HG02884 (cell line): ENCODE results near the gene NDFIP2.
A peak's percentile ranks its signal among the peaks of the same experiment; 100 is the strongest.

Source experiments
- ATAC-seq: cut with Tn5 transposase; IDR thresholded peaks from one replicate; pipeline ENCODE4 v1.9.1; 2021; ENCODE audit warnings: mild to moderate bottlenecking, moderate library complexity; ENCODE audit not compliant: unreplicated experiment

Gene NDFIP2, protein sequence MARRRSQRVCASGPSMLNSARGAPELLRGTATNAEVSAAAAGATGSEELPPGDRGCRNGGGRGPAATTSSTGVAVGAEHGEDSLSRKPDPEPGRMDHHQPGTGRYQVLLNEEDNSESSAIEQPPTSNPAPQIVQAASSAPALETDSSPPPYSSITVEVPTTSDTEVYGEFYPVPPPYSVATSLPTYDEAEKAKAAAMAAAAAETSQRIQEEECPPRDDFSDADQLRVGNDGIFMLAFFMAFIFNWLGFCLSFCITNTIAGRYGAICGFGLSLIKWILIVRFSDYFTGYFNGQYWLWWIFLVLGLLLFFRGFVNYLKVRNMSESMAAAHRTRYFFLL

DNA sequence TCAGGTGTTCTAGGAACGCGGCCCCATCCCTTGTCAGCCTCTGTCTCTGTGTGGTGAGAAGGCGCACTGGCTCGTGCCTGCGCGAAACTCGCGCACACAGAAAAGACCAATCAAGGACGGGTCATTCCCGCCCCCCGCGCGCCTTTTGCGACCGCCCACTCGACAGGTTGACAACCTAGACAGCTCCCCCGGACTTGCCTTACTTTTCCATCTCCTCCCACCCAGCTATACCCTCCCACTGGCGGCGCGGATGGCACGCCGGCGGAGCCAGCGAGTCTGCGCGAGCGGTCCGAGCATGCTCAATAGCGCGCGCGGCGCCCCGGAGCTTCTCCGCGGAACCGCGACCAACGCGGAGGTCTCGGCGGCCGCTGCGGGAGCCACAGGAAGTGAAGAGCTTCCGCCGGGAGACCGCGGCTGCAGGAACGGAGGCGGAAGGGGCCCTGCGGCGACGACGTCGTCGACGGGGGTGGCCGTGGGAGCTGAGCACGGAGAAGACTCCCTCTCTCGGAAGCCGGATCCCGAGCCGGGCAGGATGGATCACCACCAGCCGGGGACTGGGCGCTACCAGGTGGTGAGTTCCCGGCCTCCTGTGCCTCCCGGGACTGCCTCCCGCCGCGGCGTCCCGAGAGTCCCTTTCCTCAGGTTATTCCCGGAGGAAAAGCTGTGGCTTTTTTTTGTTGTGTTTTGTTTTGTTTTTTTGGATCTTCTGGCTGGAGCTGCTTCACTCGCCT, at the start of gene NDFIP2:
TSS of gene NDFIP2 (plus strand) at position 202 of the 731 bp plus-strand sequence. CDS start at position 251, 49 bp downstream.
- ATAC-seq = peak; percentile 83

DNA sequence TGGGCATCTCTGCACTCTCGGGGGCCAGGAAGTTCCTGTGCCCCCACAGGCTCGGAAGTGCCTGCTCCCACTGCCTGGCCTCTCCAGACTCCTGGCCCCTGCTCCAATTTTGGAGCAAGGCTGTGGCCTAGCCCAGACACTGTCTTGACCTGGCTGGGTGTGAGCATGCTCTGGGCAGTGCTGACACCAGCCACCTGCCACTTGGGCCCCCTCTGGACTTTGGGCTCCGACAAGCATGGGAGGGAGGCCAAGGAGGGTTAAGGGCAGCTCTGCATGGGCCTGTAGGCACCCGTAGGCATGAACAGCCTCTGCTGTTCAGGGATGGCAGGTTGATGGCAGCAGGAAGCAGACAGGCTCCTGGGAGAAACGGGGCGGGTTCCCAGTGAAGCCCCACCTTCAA, 48.9 kb upstream of the NDFIP2 start:
- no peak for ATAC-seq

DNA sequence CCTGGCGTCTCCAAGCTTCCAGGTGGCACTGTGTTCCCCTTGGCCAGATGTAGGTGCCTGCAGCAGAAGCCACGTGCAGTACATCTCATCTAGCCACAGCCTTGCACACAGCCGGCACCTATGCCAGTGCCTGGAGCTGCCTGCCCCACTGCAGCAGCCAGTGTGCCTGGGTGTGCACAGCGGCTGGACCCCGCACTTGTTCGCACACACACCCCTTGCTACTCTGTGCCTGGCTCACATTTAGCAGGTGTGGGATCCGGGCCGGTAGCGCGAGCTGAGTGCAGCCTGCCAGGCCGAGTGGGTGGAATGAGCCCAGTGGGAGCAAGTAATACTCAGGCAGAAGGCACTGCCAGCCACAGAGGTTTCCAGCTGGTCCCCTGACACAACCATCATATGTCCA, 48.0 kb upstream of the NDFIP2 start:
- no peak for ATAC-seq

DNA sequence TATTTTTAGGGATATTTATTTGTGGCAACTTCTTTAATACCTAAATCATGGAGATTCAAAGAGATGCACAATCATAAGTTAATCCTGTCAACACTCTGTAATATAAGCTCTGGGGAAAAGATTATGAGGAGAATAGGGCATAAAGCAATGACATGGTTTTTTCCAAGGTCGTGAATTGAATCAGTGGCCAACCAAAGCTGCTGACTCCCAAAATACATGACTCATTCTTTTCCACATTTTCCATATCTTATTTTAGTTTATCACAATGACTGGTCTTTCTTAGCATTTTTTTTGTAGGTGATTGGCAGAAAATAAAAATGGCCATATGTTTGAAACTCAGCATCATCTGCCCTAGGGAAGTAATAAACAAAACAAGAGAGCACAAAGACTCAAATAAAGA, 46.4 kb upstream of the NDFIP2 start:
- no peak for ATAC-seq

DNA sequence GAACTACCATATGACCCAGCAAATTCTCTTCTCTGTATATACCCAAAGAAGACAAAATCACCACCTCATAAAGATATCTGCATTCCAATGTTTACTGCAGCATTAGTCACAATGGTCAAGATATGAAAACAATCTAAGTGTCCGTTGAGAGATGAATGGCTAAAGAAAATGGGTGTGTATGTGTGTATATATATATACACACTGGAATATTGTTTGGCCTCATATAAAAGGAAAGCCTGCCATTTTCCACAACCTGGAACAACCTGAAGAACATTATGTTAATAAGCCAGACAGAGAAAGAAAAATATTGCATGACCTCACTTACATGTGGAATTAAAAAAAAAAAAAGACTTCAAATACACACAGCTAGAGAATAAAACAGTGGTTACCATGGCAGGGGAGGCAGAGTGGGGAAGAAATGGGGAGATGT, 45.4 kb upstream of the NDFIP2 start:
- ATAC-seq = no peak

DNA sequence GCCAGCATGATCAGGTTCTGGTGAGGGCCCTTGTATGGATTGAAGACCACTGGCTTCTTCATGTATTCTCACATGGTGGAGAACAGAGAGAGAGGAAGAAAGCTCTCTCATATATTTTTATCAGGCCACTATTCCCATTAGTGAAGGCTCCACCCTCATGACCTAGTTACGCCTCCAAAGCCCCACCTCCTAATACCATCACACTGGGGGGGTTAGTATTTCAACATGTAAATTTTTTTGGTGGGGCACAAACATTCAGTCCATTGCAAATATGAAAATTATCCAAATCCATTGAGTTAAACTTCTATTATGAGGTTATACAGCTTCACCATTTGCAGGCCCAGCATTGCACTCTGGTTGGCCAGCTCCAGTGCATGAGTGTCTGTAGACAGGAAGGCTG, 41.7 kb upstream of the NDFIP2 start:
- ATAC-seq = no peak

DNA sequence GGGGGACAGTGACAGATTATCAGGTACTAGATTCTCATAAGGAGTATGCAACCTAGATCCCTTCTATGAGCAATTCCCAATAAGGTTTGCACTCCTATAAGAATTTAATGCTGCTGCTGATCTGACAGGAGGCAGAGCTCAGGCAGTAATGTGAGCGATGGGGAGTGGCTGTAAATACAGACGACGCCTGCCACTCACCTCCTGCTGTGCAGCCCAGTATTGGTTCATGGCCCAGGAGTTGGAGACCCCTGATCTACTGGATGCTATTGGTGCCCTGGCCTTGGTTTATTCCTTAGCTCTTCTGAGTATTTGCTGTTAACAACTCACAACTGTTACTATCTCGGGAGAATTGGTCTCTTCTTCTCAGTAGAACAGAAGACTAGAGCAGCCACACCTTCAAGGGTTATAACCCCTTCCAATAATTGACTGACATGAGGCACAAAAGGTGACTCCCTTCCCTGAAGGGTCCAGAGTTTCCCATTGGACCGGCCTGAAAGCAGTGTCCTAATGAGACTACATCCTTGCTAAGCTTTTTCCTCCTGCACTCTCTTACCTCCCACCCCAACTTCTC, 39.9 kb upstream of the NDFIP2 start:
- no peak for ATAC-seq

DNA sequence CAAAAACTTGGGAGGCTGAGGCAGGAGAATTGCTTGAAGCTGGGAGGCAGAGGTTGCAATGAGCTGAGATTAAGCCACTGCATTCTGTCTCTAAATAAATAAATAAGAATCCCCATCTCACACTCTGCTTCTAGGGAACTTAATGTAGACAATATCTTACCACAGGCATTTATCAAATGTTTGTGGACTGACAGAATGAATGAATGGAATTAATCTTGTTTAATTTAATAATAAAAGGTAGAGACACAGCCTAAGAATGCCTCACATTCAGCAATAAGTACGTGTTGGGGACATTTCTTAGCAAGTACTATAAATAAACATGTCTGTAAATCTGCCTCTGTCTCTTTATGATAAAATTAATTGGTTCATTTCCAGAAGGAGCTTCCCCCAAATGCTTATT, 38.7 kb upstream of the NDFIP2 start:
- no peak for ATAC-seq

DNA sequence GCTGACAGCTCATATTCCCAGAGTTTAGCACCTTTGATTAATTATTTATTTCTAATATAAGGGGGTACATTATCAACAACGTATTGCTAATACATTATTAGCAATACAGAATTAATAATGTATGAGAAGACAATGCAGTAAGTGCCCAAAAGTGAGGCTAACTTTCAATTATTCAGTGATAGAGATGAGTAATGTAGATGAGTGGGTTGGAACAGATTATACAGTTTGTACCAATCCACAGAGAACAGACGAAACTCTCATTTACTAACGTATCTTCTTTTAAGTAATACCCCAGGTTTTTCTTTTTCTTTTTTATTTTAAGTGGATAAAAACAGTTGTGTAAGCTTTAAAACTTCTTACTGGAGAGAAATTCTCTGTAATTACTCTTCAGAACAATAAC, 38.2 kb upstream of the NDFIP2 start:
- ATAC-seq = no peak

DNA sequence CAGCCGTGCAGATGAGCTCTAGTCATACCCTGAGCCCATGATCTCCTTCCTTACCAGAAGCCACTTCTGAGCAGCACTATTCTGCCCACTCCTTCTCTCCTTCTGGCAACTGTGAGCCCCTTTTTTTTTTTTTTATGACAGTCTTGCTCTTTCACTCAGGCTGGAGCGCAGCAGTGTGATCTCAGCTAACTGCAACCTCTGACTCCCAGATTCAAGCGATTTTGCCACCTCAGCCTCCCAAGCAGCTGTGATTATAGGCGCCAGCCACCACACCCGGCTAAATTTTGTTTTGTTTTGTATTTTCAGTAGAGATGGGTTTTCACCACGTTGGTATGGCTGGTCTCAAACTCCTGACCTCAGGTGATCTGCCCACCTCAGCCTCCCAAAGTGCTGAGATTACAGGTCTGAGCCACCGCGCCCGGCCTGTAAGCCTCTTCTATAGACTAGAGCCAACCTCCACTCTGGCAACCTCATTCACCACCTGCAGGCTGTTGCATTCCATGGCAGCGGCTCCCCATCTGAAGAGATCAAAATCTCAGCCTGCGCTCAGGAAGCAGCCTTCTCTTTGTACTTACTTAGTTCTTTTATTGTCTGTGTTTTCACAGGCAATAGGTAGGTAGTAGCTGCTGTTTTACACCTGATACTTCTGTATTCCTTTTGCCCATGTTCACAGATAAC, 34.8 kb upstream of the NDFIP2 start:
- no peak for ATAC-seq

DNA sequence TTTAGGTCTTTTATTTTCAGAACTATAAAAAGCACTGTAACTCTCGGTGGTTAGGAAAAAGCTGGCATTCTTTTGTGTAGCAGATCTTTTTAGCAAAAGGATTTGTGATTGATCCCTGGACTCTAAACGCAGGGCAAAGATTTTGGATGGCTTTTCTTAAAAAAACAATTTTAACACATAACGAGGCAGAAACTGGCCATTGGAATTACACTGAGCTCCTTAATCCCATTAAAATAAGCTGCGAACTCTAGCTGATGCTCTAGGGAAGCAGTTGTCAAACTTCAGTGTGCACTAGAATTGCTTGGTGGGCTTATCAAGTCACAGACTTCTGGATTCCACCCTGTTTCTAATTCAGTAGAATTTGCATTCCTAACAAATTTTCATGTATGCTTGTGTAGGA, 33.8 kb upstream of the NDFIP2 start:
- no peak for ATAC-seq

DNA sequence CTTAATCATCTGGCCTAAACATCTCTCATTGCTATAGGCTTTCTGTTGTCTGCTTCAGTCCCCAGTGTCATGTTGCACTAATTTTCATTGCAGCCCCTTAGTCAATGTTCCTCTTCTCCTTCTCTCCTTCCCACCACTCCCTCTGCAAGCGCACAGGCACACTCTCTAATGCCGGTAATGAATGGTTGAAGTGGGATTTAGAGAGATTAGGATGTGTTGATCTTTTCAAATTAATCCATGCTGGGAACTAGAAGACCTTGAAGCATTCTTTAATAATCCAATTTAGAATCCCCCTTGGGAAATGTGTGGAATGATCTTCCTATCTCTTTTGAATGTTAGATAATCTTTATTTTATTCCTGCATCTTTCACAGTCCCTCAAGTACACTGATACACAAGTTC, 33.2 kb upstream of the NDFIP2 start:
- ATAC-seq = no peak

DNA sequence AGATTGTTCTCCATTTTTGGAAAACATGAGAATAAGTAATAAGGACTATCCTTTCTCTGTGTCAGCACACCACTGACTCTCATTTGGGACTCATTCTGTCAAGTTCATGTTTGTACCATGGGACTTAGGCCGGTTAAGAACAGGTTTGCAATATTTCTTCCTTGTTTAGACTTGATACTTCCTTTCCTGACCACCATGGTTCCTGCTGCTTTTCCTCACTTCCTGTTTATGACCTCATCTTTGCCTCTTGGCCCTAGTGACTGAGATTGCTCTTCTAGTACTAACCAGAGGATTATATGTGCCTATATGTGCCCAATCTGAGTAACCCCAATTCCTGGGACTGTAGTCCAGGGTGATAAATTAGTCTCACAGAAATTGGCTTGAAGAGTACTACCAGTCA, 32.5 kb upstream of the NDFIP2 start:
- ATAC-seq = no peak

DNA sequence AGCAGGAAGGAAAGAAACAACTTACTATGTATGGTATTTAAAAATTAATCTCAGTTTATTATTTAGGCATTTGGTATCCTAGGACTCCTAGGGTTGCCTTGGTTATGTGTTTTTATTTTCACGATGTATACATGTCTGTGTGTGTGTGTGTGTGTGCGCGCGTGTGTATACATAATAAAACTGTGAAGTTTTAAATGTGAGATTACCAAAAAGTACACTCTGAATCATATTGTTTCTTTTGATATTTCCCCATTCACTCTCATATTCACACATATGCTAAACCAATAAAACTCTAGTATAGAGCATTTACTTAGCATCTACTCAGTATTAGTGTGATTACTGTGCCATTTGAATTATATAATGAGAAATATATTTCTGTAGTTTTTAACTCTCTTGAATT, 30.8 kb upstream of the NDFIP2 start:
- no peak for ATAC-seq

DNA sequence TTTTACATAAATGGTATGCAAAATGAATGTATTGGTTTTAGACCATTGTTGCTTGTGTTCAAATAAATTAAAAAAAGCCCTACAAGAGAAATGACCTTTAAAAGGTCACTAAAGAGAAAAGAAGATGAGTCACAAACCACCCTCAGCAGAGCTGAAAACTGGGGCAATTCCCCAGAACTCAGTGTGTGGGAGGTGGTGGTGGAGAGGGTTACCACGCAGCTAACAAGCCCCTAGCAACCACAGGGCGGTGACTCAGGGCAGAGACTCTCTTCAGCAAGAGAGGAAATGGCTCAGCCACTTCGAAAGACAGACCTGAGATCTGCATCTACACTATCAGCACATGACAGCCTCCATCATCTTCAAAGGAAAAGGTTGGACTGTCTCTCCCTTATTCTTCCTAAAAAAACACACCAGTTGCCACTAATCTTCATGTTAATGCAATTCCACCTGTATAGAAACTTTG, 29.4 kb upstream of the NDFIP2 start:
- ATAC-seq = peak; percentile 99

DNA sequence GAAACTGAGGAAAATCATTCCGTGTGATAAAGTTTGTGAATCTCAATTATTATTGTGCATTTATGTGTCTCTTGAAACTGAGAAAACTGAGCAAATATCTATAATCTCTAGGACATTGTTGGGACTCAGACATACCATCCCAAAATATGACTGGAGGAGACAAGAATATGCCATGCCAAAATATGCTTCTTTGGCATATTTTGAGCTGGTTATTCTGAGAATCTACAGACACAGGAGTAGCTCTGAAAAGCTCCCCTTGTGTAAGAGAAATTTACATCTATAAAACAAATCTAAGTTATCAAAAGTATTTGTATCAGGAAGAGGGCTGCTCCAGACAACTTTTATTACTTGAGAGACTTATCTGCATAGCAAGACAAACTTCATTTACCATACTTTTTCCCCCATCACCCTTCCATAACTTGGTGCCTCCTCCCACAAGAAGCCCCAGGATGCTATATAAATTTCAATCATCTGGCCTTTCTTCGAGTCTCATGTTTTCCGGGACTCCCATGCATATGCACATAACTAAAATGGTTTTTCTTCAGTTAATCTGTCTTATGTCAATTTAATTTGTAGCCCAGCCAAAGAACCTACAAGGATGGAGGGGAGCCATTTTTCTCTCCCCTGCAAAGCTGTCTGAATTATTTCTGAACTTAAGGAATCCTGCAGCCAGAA, 28.6 kb upstream of the NDFIP2 start:
- ATAC-seq = no peak

DNA sequence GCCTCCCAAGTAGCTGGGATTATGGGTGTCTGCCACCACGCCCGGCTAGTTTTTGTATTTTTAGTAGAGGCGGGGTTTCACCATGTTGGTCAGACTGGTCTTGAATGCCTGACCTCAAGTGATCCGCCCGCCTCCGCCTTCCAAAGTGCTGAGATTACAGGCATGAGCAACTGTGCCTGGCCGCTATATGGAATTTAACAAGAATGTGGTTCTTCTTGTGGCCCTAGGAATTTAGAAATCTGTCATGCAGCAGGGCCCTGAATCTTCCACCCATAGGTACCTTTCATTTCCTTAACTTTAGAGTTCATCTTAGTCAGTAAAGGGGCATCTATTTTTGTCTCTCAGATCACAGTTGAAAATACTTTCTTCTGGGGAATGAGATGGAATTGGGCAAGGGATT, 25.6 kb upstream of the NDFIP2 start:
- no peak for ATAC-seq

DNA sequence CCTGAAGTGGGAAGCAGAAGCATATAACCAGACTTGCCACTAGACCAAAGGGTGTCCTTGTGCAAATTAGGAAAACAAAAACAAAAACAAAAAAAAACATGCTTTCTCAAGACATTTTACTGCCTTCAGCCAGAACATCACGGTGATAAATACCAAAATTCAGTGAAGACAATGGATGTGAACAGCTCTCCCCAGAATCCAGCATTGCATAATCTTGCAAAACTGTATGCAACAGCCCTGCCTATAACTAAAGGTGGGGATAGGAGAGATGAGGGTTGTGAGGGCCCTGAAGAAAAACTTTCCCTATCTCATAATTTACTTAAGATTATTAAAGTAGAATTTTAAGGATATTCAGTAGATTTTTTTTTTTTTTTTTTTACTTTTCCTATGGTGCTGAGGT, 24.9 kb upstream of the NDFIP2 start:
- ATAC-seq = no peak

DNA sequence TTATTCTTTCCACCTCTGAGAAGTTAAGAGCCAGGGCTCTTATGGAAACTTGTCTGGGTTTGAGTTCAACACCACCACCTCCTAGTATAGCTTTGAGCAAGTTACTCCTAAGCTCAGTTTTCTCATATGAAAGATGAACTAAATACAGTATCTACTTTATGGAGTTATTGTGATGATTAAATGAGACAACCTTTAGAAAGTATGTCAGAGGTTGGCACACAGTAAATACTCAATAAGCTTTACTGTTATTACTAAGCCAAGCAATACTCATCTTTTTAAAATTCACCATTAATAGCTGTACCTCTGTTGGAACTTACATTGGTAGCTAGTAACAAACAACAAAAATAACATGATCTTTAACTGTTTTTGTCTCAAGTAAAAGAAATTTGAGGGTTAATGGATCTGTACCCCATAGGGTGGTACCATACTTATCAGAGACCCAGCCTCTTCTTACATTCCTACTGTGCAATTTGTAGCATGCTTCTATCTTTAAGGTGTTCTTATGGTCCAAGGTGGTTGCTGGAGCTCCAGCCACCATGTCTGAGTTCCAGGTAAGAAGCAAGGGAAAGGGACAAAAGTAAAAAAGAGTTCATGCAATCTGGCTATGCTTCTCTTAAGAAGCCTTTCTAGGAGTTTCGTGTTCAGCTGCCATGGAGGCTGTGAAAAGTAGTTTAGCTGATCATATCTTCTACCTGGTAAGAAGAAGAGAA, 24.1 kb upstream of the NDFIP2 start:
- ATAC-seq = peak; percentile 8

DNA sequence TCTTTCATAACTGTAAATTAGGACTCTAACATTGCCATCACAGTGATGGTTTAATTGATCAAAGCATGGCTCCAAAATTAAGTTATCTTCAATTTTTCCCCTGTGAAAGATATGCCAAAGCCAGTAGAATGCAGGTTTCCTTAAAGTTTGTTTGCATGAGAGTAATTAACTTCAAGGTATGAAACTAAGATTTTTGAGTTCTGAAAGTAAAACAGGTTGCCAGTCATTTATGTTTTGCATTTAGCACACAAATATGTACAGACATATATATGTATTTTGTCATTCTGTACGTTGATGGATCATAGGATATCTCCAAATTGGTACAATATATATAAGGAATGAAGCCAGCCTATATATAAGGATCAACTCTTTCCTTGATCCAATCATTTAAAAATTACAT, 23.6 kb upstream of the NDFIP2 start:
- ATAC-seq = peak; percentile 47
